ENCODE results near the gene RALB. TPM values are rescaled to one million over a fixed set of nuclear protein-coding genes. Genes with fewer than 3 reads are reported as not detected.
"Not testable (repeated sequence)": the region's sequence is repeated elsewhere in the genome, so short reads cannot be mapped to it uniquely, and the experiment has no call there.

The RALB gene
- total and polyA plus RNA-seq, 2 donors from 2014 or later, result 58.5 to 64.5 TPM

GRCh38 chr2:120308038-120308910 lies 55.6 kb downstream of the RALB start:
- no peak for TF ChIP-seq CTCF (IDR thresholded peaks at IDR 0.05; ENCODE audit: borderline replicate concordance, extremely low read depth, insufficient read depth)
- Histone ChIP-seq H3K9ac (ENCODE audit: low read length in 3 of 3) (no peak overlapping the region), H3K36me3 (ENCODE audit: control insufficient read depth in 2 of 3, insufficient read depth in 3 of 3, low read length in 3 of 3) (peaks cover 0 to under 1% (median 0%) of the 10 kb centered on the region in 3 donors), H3K27ac (ENCODE audit: low read depth in 2 of 2, low read length in 2 of 2) (no peak overlapping the region), H3K4me3 (ENCODE audit: low read length in 3 of 3) (no peak overlapping the region), H3K4me1 (ENCODE audit: control insufficient read depth in 2 of 3, insufficient read depth in 2 of 3, low read depth in 1 of 3, low read length in 3 of 3) (peaks cover 0 to 4% (median 0%) of the 10 kb centered on the region in 3 donors), H3K9me3 (ENCODE audit: control insufficient read depth in 2 of 3, insufficient read depth in 1 of 3, low read length in 3 of 3) (no peaks in the 10 kb centered on the region), H3K27me3 (ENCODE audit: control insufficient read depth, insufficient read depth, low read length) (no peaks in the 10 kb centered on the region)
- DNase-seq (no peak), FAIRE-seq (no peak)
- intact Hi-C loops (cut with DNase I), result no loop called here

- intact Hi-C loops (cut with DNase I), result no loop called here
- no peaks in the 10 kb centered on the region for H3K36me3 ChIP-seq (ENCODE audit: control insufficient read depth in 2 of 3, insufficient read depth in 3 of 3, low read length in 3 of 3)
- no peaks in the 10 kb centered on the region for H3K9me3 ChIP-seq (ENCODE audit: control insufficient read depth in 2 of 3, insufficient read depth in 1 of 3, low read length in 3 of 3)
- H3K9ac ChIP-seq (ENCODE audit: low read length in 3 of 3), result no peak overlapping the region
- no peak for DNase-seq
- no peak for TF ChIP-seq CTCF (IDR thresholded peaks at IDR 0.05; ENCODE audit: borderline replicate concordance, extremely low read depth, insufficient read depth)
- peaks cover 0 to 4% (median 0%) of the 10 kb centered on the region in 3 donors for H3K4me1 ChIP-seq (ENCODE audit: control insufficient read depth in 2 of 3, insufficient read depth in 2 of 3, low read depth in 1 of 3, low read length in 3 of 3)
- H3K4me3 ChIP-seq (ENCODE audit: low read length in 3 of 3), result no peak overlapping the region
- FAIRE-seq, result no peak
- peaks cover 2% of the 10 kb centered on the region for H3K27me3 ChIP-seq (ENCODE audit: control insufficient read depth, insufficient read depth, low read length)
- no peak overlapping the region for H3K27ac ChIP-seq (ENCODE audit: low read depth in 2 of 2, low read length in 2 of 2)
These were observed 57.5 kb downstream of the RALB start for GRCh38 chr2:120310136-120310535.

- intact Hi-C loops (cut with DNase I); H3K9me3 ChIP-seq (ENCODE audit: control insufficient read depth in 2 of 3, insufficient read depth in 1 of 3, low read length in 3 of 3); FAIRE-seq; H3K9ac ChIP-seq (ENCODE audit: low read length in 3 of 3); H3K4me1 ChIP-seq (ENCODE audit: control insufficient read depth in 2 of 3, insufficient read depth in 2 of 3, low read depth in 1 of 3, low read length in 3 of 3); H3K27ac ChIP-seq (ENCODE audit: low read depth in 2 of 2, low read length in 2 of 2); DNase-seq; H3K4me3 ChIP-seq (ENCODE audit: low read length in 3 of 3); H3K27me3 ChIP-seq (ENCODE audit: control insufficient read depth, insufficient read depth, low read length); H3K36me3 ChIP-seq (ENCODE audit: control insufficient read depth in 2 of 3, insufficient read depth in 3 of 3, low read length in 3 of 3): not testable (repeated sequence)
These were observed 58.2 kb downstream of the RALB start for GRCh38 chr2:120310841-120311240.

GRCh38 chr2:120312076-120312475 lies 59.4 kb downstream of the RALB start:
- H3K9ac ChIP-seq (ENCODE audit: low read length in 3 of 3), result no peak overlapping the region
- intact Hi-C loops (cut with DNase I), result no loop called here
- no peaks in the 10 kb centered on the region for H3K36me3 ChIP-seq (ENCODE audit: control insufficient read depth in 2 of 3, insufficient read depth in 3 of 3, low read length in 3 of 3)
- H3K27me3 ChIP-seq (ENCODE audit: control insufficient read depth, insufficient read depth, low read length), result peaks cover 2% of the 10 kb centered on the region
- H3K9me3 ChIP-seq (ENCODE audit: control insufficient read depth in 2 of 3, insufficient read depth in 1 of 3, low read length in 3 of 3), result no peaks in the 10 kb centered on the region
- TF ChIP-seq CTCF (IDR thresholded peaks at IDR 0.05; ENCODE audit: borderline replicate concordance, extremely low read depth, insufficient read depth), result no peak
- H3K4me3 ChIP-seq (ENCODE audit: low read length in 3 of 3), result no peak overlapping the region
- no peak overlapping the region for H3K27ac ChIP-seq (ENCODE audit: low read depth in 2 of 2, low read length in 2 of 2)
- peak in 1 of 5 donors; percentile 24 for DNase-seq
- no peak for FAIRE-seq
- peaks cover 0 to 4% (median 0%) of the 10 kb centered on the region in 3 donors for H3K4me1 ChIP-seq (ENCODE audit: control insufficient read depth in 2 of 3, insufficient read depth in 2 of 3, low read depth in 1 of 3, low read length in 3 of 3)

Data from kidney (tissue), 14 donors.